Skeletal muscle satellite cell (primary cell): ENCODE data around the gene RNF166.

Source experiments
- H3K27me3 ChIP-seq: 2 replicates; pipeline ENCODE4 v1.7.0; 2013; ENCODE audit warnings: low read length; ENCODE audit not compliant: control insufficient read depth, insufficient read depth
- H3K36me3 ChIP-seq: 2 replicates; pipeline ENCODE4 v1.7.0; 2013; ENCODE audit warnings: mild to moderate bottlenecking, control low read depth, low read length; ENCODE audit not compliant: insufficient read depth
- H3K4me1 ChIP-seq: 2 replicates; pipeline ENCODE4 v1.7.0; 2013; ENCODE audit warnings: low read length; ENCODE audit not compliant: control insufficient read depth, insufficient read depth
- H3K4me2 ChIP-seq: 2 replicates; pipeline ENCODE4 v1.7.0; 2013; ENCODE audit warnings: mild to moderate bottlenecking, low read length
- H3K4me3 ChIP-seq: 2 replicates; pipeline ENCODE4 v1.7.0; 2013; ENCODE audit warnings: low read length
- H3K9ac ChIP-seq: 2 replicates; pipeline ENCODE4 v1.7.0; 2013; ENCODE audit warnings: mild to moderate bottlenecking, low read depth, low read length, moderate library complexity
- H3K9me3 ChIP-seq: replicated peaks from 2 replicates; pipeline ENCODE4 v1.7.0; 2013; ENCODE audit warnings: mild to moderate bottlenecking, control low read depth, low read length

RNF166 gene

DNA sequence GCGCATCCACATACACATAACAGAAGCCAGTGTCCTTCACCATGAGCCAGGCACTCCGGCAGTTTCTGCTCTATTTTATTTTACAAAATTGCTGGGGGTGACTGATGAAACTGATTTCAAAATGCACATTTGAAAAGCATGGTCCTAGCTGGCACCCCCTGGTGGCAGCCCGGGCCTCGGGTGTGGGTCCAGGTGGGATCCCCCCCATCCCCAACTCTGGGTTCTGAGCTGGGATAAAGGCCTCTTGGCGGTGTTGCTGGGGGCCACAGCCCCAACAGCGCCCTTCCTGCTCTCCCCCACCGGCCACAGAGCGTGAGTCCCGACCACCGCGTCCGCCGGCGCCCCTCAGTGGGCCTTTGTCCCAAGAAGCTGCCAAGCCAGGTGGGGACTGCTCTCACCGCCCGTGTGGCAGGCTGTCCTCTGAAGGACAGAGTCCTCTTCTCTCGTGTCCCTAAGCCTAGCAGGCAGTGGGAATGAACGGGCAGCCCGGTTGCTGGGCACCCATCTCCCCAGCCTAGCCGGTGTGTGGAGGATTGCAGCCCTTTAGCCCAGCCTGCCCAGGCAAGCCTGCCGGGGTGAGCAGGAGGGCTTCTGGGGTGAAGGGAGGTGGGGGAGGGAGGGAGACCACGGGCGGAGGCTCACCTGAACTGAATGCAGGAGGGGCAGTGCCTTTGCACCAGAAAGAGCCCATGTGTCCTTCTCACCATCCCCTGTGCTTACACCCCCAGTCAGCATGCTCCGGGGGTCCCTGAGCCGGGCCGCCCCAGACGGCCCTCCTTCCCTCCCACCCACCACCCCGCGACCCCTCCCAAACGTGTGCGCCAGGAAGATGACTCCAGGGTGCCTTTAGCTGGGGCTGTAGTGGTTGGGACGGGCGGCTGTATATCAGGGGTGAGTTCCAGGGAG, 20.8 kb downstream of the RNF166 start:
- Histone ChIP-seq H3K9ac (no peak overlapping the region), H3K27me3 (peaks cover 45% of the 10 kb centered on the region), H3K9me3 (no peaks in the 10 kb centered on the region), H3K4me3 (peak overlapping the region; percentile 66), H3K4me1 (peaks cover 29% of the 10 kb centered on the region), H3K36me3 (no peaks in the 10 kb centered on the region), H3K4me2 (peak overlapping the region; percentile 93)

DNA sequence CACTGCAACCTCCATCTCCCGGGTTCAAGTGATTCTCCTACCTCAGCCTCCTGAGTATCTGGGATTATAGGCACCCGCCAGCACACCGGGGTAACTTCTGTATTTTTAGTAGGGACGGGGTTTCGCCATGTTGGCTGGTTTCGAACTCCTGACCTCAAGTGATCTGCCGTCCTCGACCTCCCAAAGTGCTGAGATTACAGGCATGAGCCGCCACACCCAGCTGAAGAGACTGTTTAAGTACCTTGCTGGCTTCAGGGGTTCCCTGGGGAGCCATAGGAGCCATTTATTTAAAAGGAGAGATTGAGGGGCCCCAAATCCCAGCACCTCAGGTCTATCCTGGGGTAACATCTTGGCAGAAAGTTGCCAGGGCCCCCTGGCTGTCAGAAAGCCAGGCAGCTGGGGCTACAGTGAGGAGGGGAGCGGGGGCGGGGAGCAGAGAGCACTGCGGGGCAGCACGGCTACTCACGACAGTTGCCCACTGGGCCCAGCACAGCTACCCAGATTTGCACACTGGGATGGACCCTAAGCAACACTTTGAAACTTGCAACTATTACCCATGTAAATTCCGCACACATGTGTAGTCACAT, 21.5 kb downstream of the RNF166 start:
- Histone ChIP-seq H3K36me3 (no peaks in the 10 kb centered on the region), H3K4me1 (peaks cover 29% of the 10 kb centered on the region), H3K9me3 (no peaks in the 10 kb centered on the region), H3K4me3 (no peak overlapping the region), H3K4me2 (no peak overlapping the region), H3K27me3 (peaks cover 41% of the 10 kb centered on the region), H3K9ac (no peak overlapping the region)

DNA sequence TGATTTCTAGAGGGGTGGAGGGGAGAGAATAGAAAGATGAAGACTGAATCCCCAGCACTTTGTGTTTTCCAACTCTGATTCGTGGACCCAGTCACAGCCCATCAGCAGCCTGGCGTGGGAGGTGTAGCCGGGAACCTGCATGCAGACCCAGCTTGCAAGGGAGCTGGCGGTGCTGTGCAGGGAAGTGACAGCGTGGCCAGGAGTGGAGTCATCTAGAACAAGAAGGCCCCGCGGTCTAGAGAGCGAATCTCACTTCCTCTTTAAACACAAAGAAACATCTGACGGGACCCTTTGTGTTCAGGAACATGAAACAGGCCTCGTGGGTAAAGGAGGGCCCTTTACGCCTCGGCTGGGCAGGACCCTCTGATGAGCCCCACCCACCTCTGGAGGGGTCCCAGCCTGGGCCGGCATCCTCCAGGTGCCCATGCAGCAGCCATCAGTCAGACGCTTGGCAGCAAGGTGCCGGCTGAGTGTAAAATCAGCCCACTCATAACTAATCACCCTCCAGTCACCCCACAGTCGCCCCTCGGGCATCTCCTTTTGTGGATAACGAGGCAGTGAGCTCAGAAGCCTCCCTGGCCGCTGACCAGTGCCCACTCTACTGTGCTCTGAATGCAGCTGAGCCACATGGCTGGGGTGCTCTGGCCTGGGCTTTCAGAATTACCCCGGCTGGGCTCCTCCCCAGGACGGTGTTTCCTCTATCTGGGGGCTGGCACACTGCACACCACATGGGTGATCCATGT, 24.3 kb downstream of the RNF166 start:
- peaks cover 47% of the 10 kb centered on the region for H3K27me3 ChIP-seq
- peaks cover 33% of the 10 kb centered on the region for H3K4me1 ChIP-seq
- H3K9ac ChIP-seq = no peak overlapping the region
- H3K4me2 ChIP-seq = no peak overlapping the region
- H3K4me3 ChIP-seq = no peak overlapping the region
- no peaks in the 10 kb centered on the region for H3K36me3 ChIP-seq
- no peaks in the 10 kb centered on the region for H3K9me3 ChIP-seq

GRCh38 chr16:88681084-88681680, 25.0 kb downstream of the RNF166 start:
- Histone ChIP-seq H3K4me3 (no peak overlapping the region), H3K4me1 (peaks cover 28% of the 10 kb centered on the region), H3K9ac (no peak overlapping the region), H3K4me2 (no peak overlapping the region), H3K36me3 (no peaks in the 10 kb centered on the region), H3K9me3 (no peaks in the 10 kb centered on the region), H3K27me3 (peaks cover 54% of the 10 kb centered on the region)

GRCh38 chr16:88680554-88681083, 25.6 kb downstream of the RNF166 start:
- H3K4me2 ChIP-seq = no peak overlapping the region
- H3K9ac ChIP-seq = no peak overlapping the region
- H3K9me3 ChIP-seq = no peaks in the 10 kb centered on the region
- peaks cover 22% of the 10 kb centered on the region for H3K4me1 ChIP-seq
- no peaks in the 10 kb centered on the region for H3K36me3 ChIP-seq
- no peak overlapping the region for H3K4me3 ChIP-seq
- peaks cover 53% of the 10 kb centered on the region for H3K27me3 ChIP-seq

- Histone ChIP-seq H3K4me2 (peak overlapping the region; percentile 37), H3K4me1 (peaks cover 13% of the 10 kb centered on the region), H3K36me3 (peaks cover 3% of the 10 kb centered on the region), H3K9me3 (no peaks in the 10 kb centered on the region), H3K9ac (no peak overlapping the region), H3K27me3 (peaks cover 43% of the 10 kb centered on the region), H3K4me3 (no peak overlapping the region)
Measured at GRCh38 chr16:88678224-88678979, 27.8 kb downstream of the RNF166 start.

- Histone ChIP-seq H3K9me3 (no peaks in the 10 kb centered on the region), H3K27me3 (peaks cover 43% of the 10 kb centered on the region), H3K9ac (no peak overlapping the region), H3K36me3 (peaks cover 3% of the 10 kb centered on the region), H3K4me3 (no peak overlapping the region), H3K4me2 (peak overlapping the region; percentile 37), H3K4me1 (peaks cover 13% of the 10 kb centered on the region)
Measured at GRCh38 chr16:88677721-88678120, 28.5 kb downstream of the RNF166 start.

GRCh38 chr16:88676502-88677242, 29.5 kb downstream of the RNF166 start:
- Histone ChIP-seq H3K9ac (no peak overlapping the region), H3K36me3 (peaks cover 3% of the 10 kb centered on the region), H3K27me3 (peaks cover 36% of the 10 kb centered on the region), H3K4me3 (no peak overlapping the region), H3K4me1 (peaks cover 6% of the 10 kb centered on the region), H3K9me3 (no peaks in the 10 kb centered on the region), H3K4me2 (no peak overlapping the region)

GRCh38 chr16:88673716-88674379, 32.4 kb downstream of the RNF166 start:
- Histone ChIP-seq H3K4me3 (no peak overlapping the region), H3K4me1 (peaks cover 5% of the 10 kb centered on the region), H3K27me3 (peaks cover 28% of the 10 kb centered on the region), H3K36me3 (peaks cover 3% of the 10 kb centered on the region), H3K9me3 (no peaks in the 10 kb centered on the region), H3K4me2 (no peak overlapping the region), H3K9ac (no peak overlapping the region)

GRCh38 chr16:88672776-88673175, 33.4 kb downstream of the RNF166 start:
- no peak overlapping the region for H3K4me3 ChIP-seq
- peaks cover 2% of the 10 kb centered on the region for H3K4me1 ChIP-seq
- no peak overlapping the region for H3K9ac ChIP-seq
- H3K27me3 ChIP-seq = peaks cover 17% of the 10 kb centered on the region
- peaks cover 3% of the 10 kb centered on the region for H3K36me3 ChIP-seq
- H3K4me2 ChIP-seq = no peak overlapping the region
- no peaks in the 10 kb centered on the region for H3K9me3 ChIP-seq
